ENCODE results near the gene SLC16A6. TPM values are rescaled to one million over a fixed set of nuclear protein-coding genes. Genes with fewer than 3 reads are reported as not detected.

SLC16A6 gene
- total RNA-seq, 1 donor from 2014 or later, result 3.4 TPM

Other genes starting within 250 kb of the SLC16A6 start
- 85.9 and 111 TPM in 2 replicates for gene AMZ2, start 43.1 kb downstream of the SLC16A6 start, total RNA-seq
- gene ARSG, start 368 bp upstream of the SLC16A6 start, total RNA-seq, result 7.3 and 9.6 TPM in 2 replicates
- 14.0 and 15.7 TPM in 2 replicates for gene WIPI1, start 166.4 kb upstream of the SLC16A6 start, total RNA-seq
- gene PRKAR1A, start 221.3 kb upstream of the SLC16A6 start, total RNA-seq, result 263 and 265 TPM in 2 replicates

Data from activated T-helper 2 cell treated with anti-CD3 and anti-CD28 coated beads, Interferon-gamma antibody, Interleukin-2, Interleukin-4, amounts not matched to agents 10 μg/mL and 5 μg/mL and 100 μg/mL, durations not matched to agents 14 hours and 24 hours and 36 hours (primary cell).